PFSK-1 (cell line): ENCODE data around the gene TPPP3.

Source experiments
- FOXP2 ChIP-seq: optimal IDR thresholded peaks from 2 replicates; pipeline ENCODE3; 2011; ENCODE audit warnings: borderline replicate concordance, control low read depth, inconsistent platforms; ENCODE audit not compliant: insufficient read depth; ENCODE audit errors: extremely low read length, extremely low read depth
- POLR2AphosphoS5 ChIP-seq: IDR thresholded peaks from 2 replicates; pipeline ENCODE4 v1.6.1; 2012; ENCODE audit warnings: low read depth, mild to moderate bottlenecking, control low read depth, low read length, moderate library complexity
- REST ChIP-seq, 2 experiments: IDR thresholded peaks; 2 replicates each; pipeline versions ENCODE4 v1.6.1 to v1.8.0; 2011 to 2012; ENCODE audit warnings: low read depth in 2 of 2, low read length in 2 of 2, control low read depth in 1 of 2, inconsistent platforms in 1 of 2, mild to moderate bottlenecking in 1 of 2, moderate library complexity in 1 of 2; ENCODE audit not compliant: insufficient read depth in 1 of 2
- SIN3A ChIP-seq: IDR thresholded peaks from 2 replicates; pipeline ENCODE4 v1.6.1; 2012; ENCODE audit warnings: mild to moderate bottlenecking, low read length, moderate library complexity, borderline replicate concordance; ENCODE audit not compliant: insufficient read depth
- TAF1 ChIP-seq: IDR thresholded peaks from 2 replicates; pipeline ENCODE4 v1.6.1; 2012; ENCODE audit warnings: low read length, control low read depth, borderline replicate concordance; ENCODE audit not compliant: insufficient read depth

The TPPP3 gene

GRCh38 chr16:67426022-67426421 lies 32.7 kb upstream of the TPPP3 start:
- TF ChIP-seq SIN3A: no peak
- TF ChIP-seq REST (IDR thresholded peaks at IDR 0.05; ENCODE audit: insufficient read depth in 1 of 2, low read depth in 2 of 2, low read length in 2 of 2): no peak
- no peak for TF ChIP-seq FOXP2
- TF ChIP-seq POLR2AphosphoS5: no peak
- TF ChIP-seq TAF1: no peak

- TF ChIP-seq SIN3A (no peak), REST (IDR thresholded peaks at IDR 0.05; ENCODE audit: insufficient read depth in 1 of 2, low read depth in 2 of 2, low read length in 2 of 2) (no peak), POLR2AphosphoS5 (no peak), TAF1 (no peak), FOXP2 (no peak)
Measured at GRCh38 chr16:67425580-67425979, 32.3 kb upstream of the TPPP3 start.

- TF ChIP-seq SIN3A (no peak), REST (IDR thresholded peaks at IDR 0.05; ENCODE audit: insufficient read depth in 1 of 2, low read depth in 2 of 2, low read length in 2 of 2) (no peak), POLR2AphosphoS5 (no peak), TAF1 (no peak), FOXP2 (no peak)
Measured at GRCh38 chr16:67425061-67425460, 31.8 kb upstream of the TPPP3 start.

- TF ChIP-seq FOXP2 (no peak), TAF1 (no peak), SIN3A (no peak), POLR2AphosphoS5 (no peak), REST (IDR thresholded peaks at IDR 0.05; ENCODE audit: insufficient read depth in 1 of 2, low read depth in 2 of 2, low read length in 2 of 2) (no peak)
Measured at GRCh38 chr16:67424261-67424615, 30.9 kb upstream of the TPPP3 start.

- TF ChIP-seq POLR2AphosphoS5 (no peak), FOXP2 (no peak), REST (IDR thresholded peaks at IDR 0.05; ENCODE audit: insufficient read depth in 1 of 2, low read depth in 2 of 2, low read length in 2 of 2) (no peak), TAF1 (no peak), SIN3A (no peak)
Measured at GRCh38 chr16:67423611-67424260, 30.4 kb upstream of the TPPP3 start.
